HG03378 (cell line): ENCODE measurements around the gene COPG1.
"Not testable (repeated sequence)": the region's sequence is repeated elsewhere in the genome, so short reads cannot be mapped to it uniquely, and the experiment has no call there.

Experiments
- ATAC-seq: cut with Tn5 transposase; IDR thresholded peaks from one replicate; pipeline ENCODE4 v1.9.1; 2021; ENCODE audit warnings: mild to moderate bottlenecking, moderate library complexity; ENCODE audit not compliant: unreplicated experiment

Gene COPG1

GRCh38 chr3:129240436-129240835 lies 9.0 kb upstream of the COPG1 start:
- ATAC-seq, result no peak

GRCh38 chr3:129245141-129245540 lies 4.3 kb upstream of the COPG1 start:
- no peak for ATAC-seq

- ATAC-seq, result peak; percentile 64
These were observed 3.6 kb upstream of the COPG1 start for GRCh38 chr3:129245641-129246306.

GRCh38 chr3:129246636-129247035 lies 2.8 kb upstream of the COPG1 start:
- no peak for ATAC-seq

GRCh38 chr3:129248286-129248979 lies 973 bp upstream of the COPG1 start:
- ATAC-seq, result no peak

- ATAC-seq, result no peak
These were observed 3.3 kb downstream of the COPG1 start for GRCh38 chr3:129252748-129253147.

GRCh38 chr3:129254536-129255230 lies 5.3 kb downstream of the COPG1 start:
- no peak for ATAC-seq

- no peak for ATAC-seq
These were observed 6.9 kb downstream of the COPG1 start for GRCh38 chr3:129256270-129256669.

- ATAC-seq, result no peak
These were observed 8.2 kb downstream of the COPG1 start for GRCh38 chr3:129257609-129258008.

- no peak for ATAC-seq
These were observed 10.4 kb downstream of the COPG1 start for GRCh38 chr3:129259612-129260477.

- ATAC-seq, result no peak
These were observed 11.2 kb downstream of the COPG1 start for GRCh38 chr3:129260606-129261005.

GRCh38 chr3:129261894-129262293 lies 12.5 kb downstream of the COPG1 start:
- ATAC-seq, result no peak

GRCh38 chr3:129263161-129263910 lies 13.9 kb downstream of the COPG1 start:
- no peak for ATAC-seq

- ATAC-seq, result not testable (repeated sequence)
These were observed 15.6 kb downstream of the COPG1 start for GRCh38 chr3:129264994-129265393.

- ATAC-seq, result no peak
These were observed 17.2 kb downstream of the COPG1 start for GRCh38 chr3:129266651-129267050.

GRCh38 chr3:129268396-129268795 lies 19.0 kb downstream of the COPG1 start:
- no peak for ATAC-seq

GRCh38 chr3:129271674-129272073 lies 22.3 kb downstream of the COPG1 start:
- no peak for ATAC-seq

- peak; percentile 85 for ATAC-seq
These were observed 27.0 kb downstream of the COPG1 start for GRCh38 chr3:129276385-129276784.

GRCh38 chr3:129277829-129278271 lies 28.4 kb downstream of the COPG1 start:
- ATAC-seq, result no peak

- no peak for ATAC-seq
These were observed 29.1 kb downstream of the COPG1 start, which contains the start of gene HMCES for GRCh38 chr3:129278439-129278965. Gene HMCES, plus strand, starts transcription at chr3:129278870. Its CDS starts 863 bp downstream, at chr3:129279733.
